Trophoblast cell (in vitro differentiated cells and primary cell): Measurements from ENCODE around the gene CRISPLD2.

ENCODE experiments used
- DNase-seq, 2 donors: peaks; one replicate each; pipeline ENCODE4 v3.0.0-alpha.2; 2016
- H2AFZ ChIP-seq: 2 replicates; pipeline ENCODE4 v1.6.1; 2013; ENCODE audit warnings: low read length, moderate library complexity, mild to moderate bottlenecking; ENCODE audit not compliant: insufficient read depth, poor library complexity
- H2AK5ac ChIP-seq: 2 replicates; pipeline ENCODE4 v1.6.1; 2013; ENCODE audit warnings: mild to moderate bottlenecking, low read length
- H2BK120ac ChIP-seq: 2 replicates; pipeline ENCODE4 v1.6.1; 2013; ENCODE audit warnings: low read length, mild to moderate bottlenecking, moderate library complexity; ENCODE audit not compliant: insufficient read depth, poor library complexity
- H2BK12ac ChIP-seq: 2 replicates; pipeline ENCODE4 v1.6.1; 2013; ENCODE audit warnings: mild to moderate bottlenecking, low read length, moderate library complexity
- H2BK5ac ChIP-seq: 2 replicates; pipeline ENCODE4 v1.6.1; 2013; ENCODE audit warnings: low read length, low read depth, moderate library complexity, mild to moderate bottlenecking; ENCODE audit not compliant: poor library complexity
- H3K14ac ChIP-seq: 2 replicates; pipeline ENCODE4 v1.6.1; 2013; ENCODE audit warnings: mild to moderate bottlenecking, low read length
- H3K18ac ChIP-seq: 2 replicates; pipeline ENCODE4 v1.6.1; 2013; ENCODE audit warnings: mild to moderate bottlenecking, low read length
- H3K23ac ChIP-seq: 2 replicates; pipeline ENCODE4 v1.6.1; 2013; ENCODE audit warnings: low read length
- H3K27ac ChIP-seq: 2 replicates; pipeline ENCODE4 v1.5.1; 2013; ENCODE audit warnings: low read depth, mild to moderate bottlenecking, inconsistent platforms, low read length, moderate library complexity
- H3K27me3 ChIP-seq: 2 replicates; pipeline ENCODE4 v1.6.1; 2013; ENCODE audit warnings: inconsistent platforms, mild to moderate bottlenecking, low read length, moderate library complexity; ENCODE audit not compliant: insufficient read depth
- H3K36me3 ChIP-seq, 2 experiments: 1 replicate in 1 of 2; 2 replicates in 1 of 2; pipeline ENCODE4 v1.6.1; 2013; ENCODE audit warnings: low read length in 2 of 2, mild to moderate bottlenecking in 2 of 2, moderate library complexity in 1 of 2; ENCODE audit not compliant: insufficient read depth in 2 of 2, control insufficient read depth in 1 of 2
- H3K4ac ChIP-seq: 2 replicates; pipeline ENCODE4 v1.6.1; 2013; ENCODE audit warnings: low read depth, mild to moderate bottlenecking, low read length, moderate library complexity
- H3K4me1 ChIP-seq, 2 experiments: 1 replicate in 1 of 2; 2 replicates in 1 of 2; pipeline ENCODE4 v1.6.1; 2013; ENCODE audit warnings: low read length in 2 of 2, mild to moderate bottlenecking in 2 of 2, moderate library complexity in 1 of 2; ENCODE audit not compliant: insufficient read depth in 2 of 2, control insufficient read depth in 1 of 2
- H3K4me2 ChIP-seq: 2 replicates; pipeline ENCODE4 v1.6.1; 2013; ENCODE audit warnings: inconsistent platforms, mild to moderate bottlenecking, low read length, moderate library complexity
- H3K4me3 ChIP-seq: 2 replicates; pipeline ENCODE4 v1.5.1; 2013; ENCODE audit warnings: mild to moderate bottlenecking, low read depth, low read length, inconsistent platforms
- H3K79me1 ChIP-seq: one replicate; pipeline ENCODE4 v1.6.1; 2013; ENCODE audit warnings: low read length
- H3K79me2 ChIP-seq: 2 replicates; pipeline ENCODE4 v1.6.1; 2013; ENCODE audit warnings: low read length, mild to moderate bottlenecking; ENCODE audit not compliant: control insufficient read depth, insufficient read depth, poor library complexity
- H3K9ac ChIP-seq: 2 replicates; pipeline ENCODE4 v1.6.1; 2013; ENCODE audit warnings: mild to moderate bottlenecking, low read length
- H3K9me3 ChIP-seq: 2 replicates; pipeline ENCODE4 v1.6.1; 2013; ENCODE audit warnings: low read depth, mild to moderate bottlenecking, control low read depth, inconsistent platforms, low read length; ENCODE audit not compliant: insufficient read depth
- H4K12ac ChIP-seq: 2 replicates; pipeline ENCODE4 v1.6.1; 2013; ENCODE audit warnings: low read depth, mild to moderate bottlenecking, low read length, moderate library complexity
- H4K8ac ChIP-seq: 2 replicates; pipeline ENCODE4 v1.6.1; 2013; ENCODE audit warnings: low read depth, mild to moderate bottlenecking, low read length, moderate library complexity
- H4K91ac ChIP-seq: one replicate; pipeline ENCODE4 v1.6.1; 2013; ENCODE audit warnings: low read depth, mild to moderate bottlenecking, low read length, moderate library complexity
- WGBS: extraction: QIAGEN DNeasy Blood & Tissue Kit; methylation state at CpG from one replicate; pipeline ENCODE4 v1.1.7; 2013; ENCODE audit warnings: missing lambda C conversion rate; ENCODE audit not compliant: insufficient read length, insufficient coverage; ENCODE audit errors: extremely low coverage; 5-methylcytosine and 5-hydroxymethylcytosine counted together

The CRISPLD2 gene

GRCh38 chr16:84957192-84957591 lies 137.4 kb downstream of the CRISPLD2 start:
- Histone ChIP-seq H2BK5ac (no peak overlapping the region), H3K9ac (no peak overlapping the region), H2AFZ (no peak overlapping the region), H3K4me1 (peaks cover 18 to 32% of the 10 kb centered on the region in 2 experiments), H3K23ac (no peak overlapping the region), H3K4me3 (no peak overlapping the region), H4K12ac (no peak overlapping the region), H3K9me3 (no peaks in the 10 kb centered on the region), H2AK5ac (peak overlapping the region; percentile 31), H3K27ac (no peak overlapping the region), H3K79me1 (peaks cover 42% of the 10 kb centered on the region), H3K4me2 (no peak overlapping the region), H2BK120ac (peak overlapping the region; percentile 45), H4K8ac (no peak overlapping the region), H3K18ac (no peak overlapping the region), H4K91ac (peak overlapping the region; percentile 76), H2BK12ac (peak overlapping the region; percentile 30), H3K14ac (no peak overlapping the region), H3K79me2 (peaks cover 11% of the 10 kb centered on the region), H3K4ac (no peak overlapping the region), H3K36me3 (no peaks in the 10 kb centered on the region), H3K27me3 (no peaks in the 10 kb centered on the region)
- DNase-seq, result no peak
- no CpG with 5 or more reads among the region's 5 CpGs for WGBS

DNA sequence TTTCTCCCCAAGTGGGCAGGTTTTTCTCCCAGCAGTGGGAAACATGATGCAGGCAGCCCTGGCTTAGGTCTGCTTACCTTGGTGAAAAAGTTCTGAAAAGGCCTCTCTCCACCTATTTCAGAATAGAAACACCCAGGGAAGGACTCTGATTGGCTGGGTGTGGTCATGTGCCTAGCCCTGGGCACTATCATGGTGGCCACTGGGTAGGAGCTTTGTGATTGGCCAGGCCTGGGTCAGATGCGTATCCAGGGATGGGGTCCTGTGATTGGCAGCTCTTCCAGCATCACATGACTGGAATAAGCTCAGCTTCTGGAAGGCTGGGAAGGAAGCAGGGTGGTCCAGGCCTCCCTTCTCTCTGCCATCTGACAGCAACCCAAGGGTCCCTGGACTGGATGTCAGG lies 138.0 kb downstream of the CRISPLD2 start:
- H3K4me2 ChIP-seq, result no peak overlapping the region
- no peak overlapping the region for H4K8ac ChIP-seq
- no peaks in the 10 kb centered on the region for H3K9me3 ChIP-seq
- H3K23ac ChIP-seq, result no peak overlapping the region
- no peak overlapping the region for H3K9ac ChIP-seq
- H3K27ac ChIP-seq, result no peak overlapping the region
- no peaks in the 10 kb centered on the region for H3K27me3 ChIP-seq
- peak overlapping the region; percentile 3 for H2BK12ac ChIP-seq
- H3K4me3 ChIP-seq, result no peak overlapping the region
- peak overlapping the region; percentile 53 for H3K4ac ChIP-seq
- no peak overlapping the region for H4K12ac ChIP-seq
- peaks cover 11% of the 10 kb centered on the region for H3K79me2 ChIP-seq
- DNase-seq, result no peak
- no CpG with 5 or more reads among the region's 1 CpG for WGBS
- H4K91ac ChIP-seq, result peak overlapping the region; percentile 63
- peak overlapping the region; percentile 91 for H2AK5ac ChIP-seq
- H2BK5ac ChIP-seq, result peak overlapping the region; percentile 36
- H3K18ac ChIP-seq, result peak overlapping the region; percentile 46
- peaks cover 41% of the 10 kb centered on the region for H3K79me1 ChIP-seq
- no peak overlapping the region for H2AFZ ChIP-seq
- H3K4me1 ChIP-seq, result peaks cover 20 to 31% of the 10 kb centered on the region in 2 experiments
- no peaks in the 10 kb centered on the region for H3K36me3 ChIP-seq
- peak overlapping the region; percentile 56 for H2BK120ac ChIP-seq
- peak overlapping the region; percentile 66 for H3K14ac ChIP-seq
